Measurements from ENCODE around the gene MED12. TPM values are rescaled to one million over a fixed set of nuclear protein-coding genes. Genes with fewer than 3 reads are reported as not detected.

Gene MED12
- total and polyA plus RNA-seq, 3 donors from 2014 or later: 35.0 to 110 (median 102) TPM

DNA sequence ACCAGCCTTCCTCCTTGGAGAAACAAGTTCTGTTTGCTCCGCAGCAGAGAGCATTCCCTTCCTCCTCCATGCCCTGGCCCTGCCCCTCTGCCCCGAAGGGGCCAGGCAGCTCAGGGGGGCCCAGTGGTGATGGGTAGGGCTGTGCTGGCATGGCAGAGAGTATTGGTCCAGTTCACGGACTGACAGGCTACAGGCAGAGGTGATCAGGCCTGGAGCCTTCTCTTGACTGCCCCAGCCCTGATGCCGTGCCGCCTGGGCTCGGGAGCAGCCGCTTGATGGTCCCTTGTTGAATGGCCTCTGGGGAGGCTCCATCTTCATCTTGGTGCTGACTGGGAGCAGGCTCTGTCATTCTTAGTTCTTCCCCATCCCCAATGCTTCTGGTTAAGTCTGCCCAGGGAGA, 35.8 kb downstream of the MED12 start:
- no peaks in the 10 kb centered on the region for H3K36me3 ChIP-seq (ENCODE audit: low read depth, missing control alignments)
- no peak overlapping the region for H3K27ac ChIP-seq
- no peaks in the 10 kb centered on the region for H3K27me3 ChIP-seq
- TF ChIP-seq, protein P1, sequence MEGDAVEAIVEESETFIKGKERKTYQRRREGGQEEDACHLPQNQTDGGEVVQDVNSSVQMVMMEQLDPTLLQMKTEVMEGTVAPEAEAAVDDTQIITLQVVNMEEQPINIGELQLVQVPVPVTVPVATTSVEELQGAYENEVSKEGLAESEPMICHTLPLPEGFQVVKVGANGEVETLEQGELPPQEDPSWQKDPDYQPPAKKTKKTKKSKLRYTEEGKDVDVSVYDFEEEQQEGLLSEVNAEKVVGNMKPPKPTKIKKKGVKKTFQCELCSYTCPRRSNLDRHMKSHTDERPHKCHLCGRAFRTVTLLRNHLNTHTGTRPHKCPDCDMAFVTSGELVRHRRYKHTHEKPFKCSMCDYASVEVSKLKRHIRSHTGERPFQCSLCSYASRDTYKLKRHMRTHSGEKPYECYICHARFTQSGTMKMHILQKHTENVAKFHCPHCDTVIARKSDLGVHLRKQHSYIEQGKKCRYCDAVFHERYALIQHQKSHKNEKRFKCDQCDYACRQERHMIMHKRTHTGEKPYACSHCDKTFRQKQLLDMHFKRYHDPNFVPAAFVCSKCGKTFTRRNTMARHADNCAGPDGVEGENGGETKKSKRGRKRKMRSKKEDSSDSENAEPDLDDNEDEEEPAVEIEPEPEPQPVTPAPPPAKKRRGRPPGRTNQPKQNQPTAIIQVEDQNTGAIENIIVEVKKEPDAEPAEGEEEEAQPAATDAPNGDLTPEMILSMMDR (IDR thresholded peaks at IDR 0.05): no peak
- TF ChIP-seq POLR2A (IDR thresholded peaks at IDR 0.05): no peak
- DNase-seq: no peak
- 97% methylated on average over 5 of the region's 7 CpGs for WGBS, 2 donors
- no peak overlapping the region for H3K4me3 ChIP-seq
- intact Hi-C loops (cut with DNase I; ENCODE audit: low total_unique reads): no loop called here
- H3K9me3 ChIP-seq: no peaks in the 10 kb centered on the region
- H3K4me1 ChIP-seq: no peaks in the 10 kb centered on the region

DNA sequence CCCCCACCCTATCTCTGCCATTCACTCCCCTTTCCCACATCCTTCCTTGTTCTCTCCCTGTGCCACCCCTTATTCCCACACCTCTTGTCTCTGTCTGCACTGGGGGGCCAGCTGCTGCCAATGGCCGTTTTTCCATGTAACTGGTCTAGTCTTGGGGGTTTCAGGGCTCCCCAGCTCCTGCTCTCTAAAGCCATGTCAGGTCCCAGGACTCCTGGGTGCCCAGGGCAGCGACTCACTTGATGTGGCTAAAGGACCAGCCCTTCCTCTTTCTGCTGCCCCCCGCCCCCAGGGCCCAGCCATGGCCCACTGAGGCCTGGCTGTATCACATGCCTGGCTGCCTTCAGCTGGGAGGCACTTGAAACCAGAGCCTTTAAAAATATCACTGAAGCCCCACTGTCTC, 36.2 kb downstream of the MED12 start:
- H3K9me3 ChIP-seq: no peaks in the 10 kb centered on the region

DNA sequence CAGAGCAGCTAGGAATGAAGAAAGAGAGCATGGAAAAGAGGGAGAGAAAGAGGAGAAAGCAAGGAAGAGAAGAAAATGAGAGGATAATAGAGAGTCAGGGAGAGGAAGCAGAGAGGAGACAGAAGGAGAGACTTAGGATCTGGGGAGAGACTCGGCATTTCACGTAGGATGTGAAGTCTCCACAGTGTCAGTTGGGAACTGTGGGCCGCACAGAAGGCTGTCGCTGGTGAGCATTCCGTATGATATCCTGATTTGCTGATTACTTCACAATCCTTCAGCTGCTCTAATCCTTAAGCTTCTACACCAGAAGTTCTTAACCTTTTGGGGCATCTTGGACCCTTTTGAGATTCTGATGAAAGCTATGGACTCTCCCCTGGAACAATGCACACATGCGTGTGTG, 40.2 kb downstream of the MED12 start:
- 72 to 73% methylated on average over 6 of the region's 6 CpGs for WGBS, 2 donors

More for the DNA sequence above, 36.2 kb downstream of the MED12 start:
- no peak for DNase-seq
- H3K27me3 ChIP-seq: no peaks in the 10 kb centered on the region
- no peak overlapping the region for H3K27ac ChIP-seq
- H3K4me3 ChIP-seq: no peak overlapping the region
- no peak for TF ChIP-seq POLR2A (IDR thresholded peaks at IDR 0.05)
- TF ChIP-seq, protein P1 (IDR thresholded peaks at IDR 0.05): no peak
- intact Hi-C loops (cut with DNase I; ENCODE audit: low total_unique reads): no loop called here
- WGBS, 2 donors: 56 to 96% methylated on average over 2 of the region's 3 CpGs
- no peaks in the 10 kb centered on the region for H3K36me3 ChIP-seq (ENCODE audit: low read depth, missing control alignments)
- H3K4me1 ChIP-seq: no peaks in the 10 kb centered on the region

DNA sequence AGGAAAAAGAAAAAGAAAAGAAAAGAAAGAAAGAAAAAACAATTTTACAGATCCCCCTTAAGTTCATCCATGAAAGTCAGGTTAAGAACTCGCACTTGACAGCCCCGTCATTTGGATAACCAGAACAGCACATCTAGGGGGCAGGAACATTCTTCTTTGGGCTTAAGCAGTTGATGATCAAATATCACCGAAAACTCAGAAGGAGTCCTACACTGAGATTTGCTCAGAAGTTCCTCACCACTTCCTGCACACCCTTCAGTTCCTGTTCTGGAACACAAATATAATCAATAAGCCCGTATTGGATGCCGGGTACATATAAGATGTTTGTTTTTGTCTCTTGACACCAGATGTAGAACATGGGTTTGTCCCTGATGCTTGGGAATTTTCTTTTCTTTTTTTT, 40.9 kb downstream of the MED12 start:
- Histone ChIP-seq H3K4me1 (no peaks in the 10 kb centered on the region), H3K4me3 (no peak overlapping the region), H3K27ac (no peak overlapping the region), H3K27me3 (no peaks in the 10 kb centered on the region), H3K9me3 (no peaks in the 10 kb centered on the region), H3K36me3 (ENCODE audit: low read depth, missing control alignments) (no peaks in the 10 kb centered on the region)
- intact Hi-C loops (cut with DNase I; ENCODE audit: low total_unique reads): no loop called here
- no peak for DNase-seq
- no peak for TF ChIP-seq POLR2A (IDR thresholded peaks at IDR 0.05)
- TF ChIP-seq, protein P1 (IDR thresholded peaks at IDR 0.05): no peak
- 78 to 87% methylated on average over 5 of the region's 5 CpGs for WGBS, 2 donors

More for the DNA sequence above, 40.2 kb downstream of the MED12 start:
- Histone ChIP-seq H3K9me3 (no peaks in the 10 kb centered on the region), H3K27me3 (no peaks in the 10 kb centered on the region), H3K36me3 (ENCODE audit: low read depth, missing control alignments) (no peaks in the 10 kb centered on the region), H3K27ac (no peak overlapping the region), H3K4me1 (no peaks in the 10 kb centered on the region), H3K4me3 (no peak overlapping the region)
- DNase-seq: no peak
- no peak for TF ChIP-seq POLR2A (IDR thresholded peaks at IDR 0.05)
- TF ChIP-seq, protein P1 (IDR thresholded peaks at IDR 0.05): no peak
- intact Hi-C loops (cut with DNase I; ENCODE audit: low total_unique reads): no loop called here

DNA sequence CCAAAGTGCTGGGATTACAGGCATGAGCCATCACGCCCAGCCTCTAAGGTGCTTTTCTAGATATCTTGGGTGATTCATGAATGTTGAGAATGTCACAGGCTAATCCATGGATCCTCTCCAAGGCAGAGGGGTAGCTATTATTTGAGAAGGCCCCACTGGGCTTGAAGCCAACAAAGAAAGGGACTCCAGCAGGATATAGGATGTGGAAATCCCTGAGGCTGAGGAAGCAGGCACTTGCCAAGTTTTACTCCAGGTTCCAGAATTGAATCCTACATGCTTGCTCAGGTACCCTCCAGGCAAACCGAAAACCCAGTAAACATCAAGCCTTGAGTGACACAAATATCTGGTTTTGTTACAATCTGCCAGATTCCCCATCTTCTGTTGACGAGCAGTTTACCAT, 42.1 kb downstream of the MED12 start:
- Histone ChIP-seq H3K4me3 (no peak overlapping the region), H3K9me3 (no peaks in the 10 kb centered on the region), H3K4me1 (no peaks in the 10 kb centered on the region), H3K27me3 (no peaks in the 10 kb centered on the region), H3K27ac (no peak overlapping the region), H3K36me3 (ENCODE audit: low read depth, missing control alignments) (no peaks in the 10 kb centered on the region)
- TF ChIP-seq, protein P1 (IDR thresholded peaks at IDR 0.05): no peak
- no peak for TF ChIP-seq POLR2A (IDR thresholded peaks at IDR 0.05)
- WGBS, 2 donors: 77 to 100% methylated on average over 1 to 3 of the region's 3 CpGs
- no peak for DNase-seq
- intact Hi-C loops (cut with DNase I; ENCODE audit: low total_unique reads): no loop called here
